HepG2 (cell line): ENCODE data around the gene SULT1C4. TPM values are rescaled to one million over a fixed set of nuclear protein-coding genes. Genes with fewer than 3 reads are reported as not detected.

Experiments used
- FIP1L1 ChIP-seq: fragments of 200-400 bp; formaldehyde crosslinking; IDR thresholded peaks from 2 replicates; pipeline ENCODE4 v1.6.1; 2018; ENCODE audit warnings: low read depth, mild to moderate bottlenecking, low read length, moderate library complexity, borderline replicate concordance; ENCODE audit not compliant: insufficient read depth
- NCOR1 ChIP-seq: fragments of 200-600 bp; sonication (generic); IDR thresholded peaks from 2 replicates; pipeline ENCODE4 v1.7.0; 2017; ENCODE audit warnings: antibody characterized with exemption, low read length, borderline replicate concordance
- PRDM10 ChIP-seq: sonication (generic); formaldehyde crosslinking; IDR thresholded peaks from 2 replicates; pipeline ENCODE4 v1.4.0; 2020; ENCODE audit warnings: low read depth, missing genetic modification reagents
- SAP130 ChIP-seq: IDR thresholded peaks from 2 replicates; pipeline ENCODE4 v1.6.1; 2016; ENCODE audit warnings: low read depth
- THAP11 ChIP-seq: IDR thresholded peaks from 2 replicates; pipeline ENCODE4 v1.6.1; 2016; ENCODE audit warnings: missing biosample characterization, missing genetic modification reagents
- ZC3H13 ChIP-seq: sonication (generic); formaldehyde crosslinking; IDR thresholded peaks from 2 replicates; pipeline ENCODE4 v1.8.1; 2023; ENCODE audit warnings: mild to moderate bottlenecking, missing genetic modification reagents, moderate library complexity
- ZNF20 ChIP-seq: sonication (generic); formaldehyde crosslinking; IDR thresholded peaks from 2 replicates; pipeline ENCODE4 v1.4.0; 2020; ENCODE audit warnings: mild to moderate bottlenecking, moderate library complexity, missing genetic modification reagents
- ZNF513 ChIP-seq: sonication (generic); formaldehyde crosslinking; conservative IDR thresholded peaks from 2 replicates; pipeline ENCODE4 v1.5.0; 2020; ENCODE audit warnings: missing genetic modification reagents
- ZNF549 ChIP-seq: sonication (generic); formaldehyde crosslinking; IDR thresholded peaks from 2 replicates; pipeline ENCODE4 v1.5.0; 2020; ENCODE audit warnings: missing genetic modification reagents
- ZNF552 ChIP-seq: sonication (generic); formaldehyde crosslinking; IDR thresholded peaks from 2 replicates; pipeline ENCODE4 v1.9.0; 2022; ENCODE audit warnings: missing genetic modification reagents, mild to moderate bottlenecking, borderline replicate concordance
- ZSCAN21 ChIP-seq: sonication (generic); formaldehyde crosslinking; IDR thresholded peaks from 2 replicates; pipeline ENCODE4 v1.8.0; 2022; ENCODE audit warnings: mild to moderate bottlenecking, missing genetic modification reagents, moderate library complexity, borderline replicate concordance
- polyA plus RNA-seq, 8 experiments: library from polyadenylated mRNA; depleted of rRNA in 3 of 8; stranded (reverse) in 7 of 8; unstranded in 1 of 8; fragments of >200 nt; fragmentation: Illumina TruSeq in 4 of 8; extraction: Trizol in 4 of 8; gene quantifications; 2 replicates each; pipeline versions ENCODE4 v1.2.1 to v1.2.3, GENCODE V29; 2011 to 2016; ENCODE audit warnings: low read depth in 4 of 8, missing spikeins in 1 of 8, mixed read lengths in 1 of 8; ENCODE audit not compliant: insufficient read depth in 1 of 8
- total RNA-seq, 5 experiments: library from RNA; depleted of rRNA; stranded (reverse); fragments of >200 nt; fragmentation: Illumina TruSeq; extraction: Trizol; gene quantifications; 2 replicates each; pipeline ENCODE4 v1.2.3, GENCODE V29; 2016; ENCODE audit warnings: low read depth in 1 of 5
- TF ChIP-seq, protein P1 (sequence below): sonication (generic); formaldehyde crosslinking; IDR thresholded peaks from 2 replicates; pipeline ENCODE4 v1.4.0; 2020; ENCODE audit warnings: missing genetic modification reagents, borderline replicate concordance
- TF ChIP-seq, protein P2 (sequence below): sonication (generic); formaldehyde crosslinking; IDR thresholded peaks from 2 replicates; pipeline ENCODE4 v1.8.1; 2023; ENCODE audit warnings: missing genetic modification reagents, inconsistent platforms, borderline replicate concordance
- TF ChIP-seq, protein P3 (sequence below): sonication (generic); formaldehyde crosslinking; IDR thresholded peaks from 2 replicates; pipeline ENCODE4 v1.8.1; 2022; ENCODE audit warnings: low read depth, mild to moderate bottlenecking, missing genetic modification reagents

SULT1C4 gene
- total and polyA plus RNA-seq, 2 of the 13 experiments (the other 11 are each of a cell fraction or from before 2014, with no cell fraction given) = 1.3 to 8.6 TPM

GRCh38 chr2:108412995-108413710 is 35.4 kb downstream of the SULT1C4 start (continued):
- TF ChIP-seq SAP130 (no peak; the same call in 1 of the 2 replicates), THAP11 (CRISPR knock-in tag) (no peak), ZC3H13 (CRISPR knock-in tag) (no peak), ZNF20 (CRISPR knock-in tag) (no peak), ZNF552 (CRISPR knock-in tag) (no peak), NCOR1 (no peak), PRDM10 (CRISPR knock-in tag) (no peak), ZNF513 (CRISPR knock-in tag) (no peak), ZSCAN21 (CRISPR knock-in tag) (no peak), ZNF549 (CRISPR knock-in tag) (no peak), FIP1L1 (no peak)
- TF ChIP-seq, protein P1, sequence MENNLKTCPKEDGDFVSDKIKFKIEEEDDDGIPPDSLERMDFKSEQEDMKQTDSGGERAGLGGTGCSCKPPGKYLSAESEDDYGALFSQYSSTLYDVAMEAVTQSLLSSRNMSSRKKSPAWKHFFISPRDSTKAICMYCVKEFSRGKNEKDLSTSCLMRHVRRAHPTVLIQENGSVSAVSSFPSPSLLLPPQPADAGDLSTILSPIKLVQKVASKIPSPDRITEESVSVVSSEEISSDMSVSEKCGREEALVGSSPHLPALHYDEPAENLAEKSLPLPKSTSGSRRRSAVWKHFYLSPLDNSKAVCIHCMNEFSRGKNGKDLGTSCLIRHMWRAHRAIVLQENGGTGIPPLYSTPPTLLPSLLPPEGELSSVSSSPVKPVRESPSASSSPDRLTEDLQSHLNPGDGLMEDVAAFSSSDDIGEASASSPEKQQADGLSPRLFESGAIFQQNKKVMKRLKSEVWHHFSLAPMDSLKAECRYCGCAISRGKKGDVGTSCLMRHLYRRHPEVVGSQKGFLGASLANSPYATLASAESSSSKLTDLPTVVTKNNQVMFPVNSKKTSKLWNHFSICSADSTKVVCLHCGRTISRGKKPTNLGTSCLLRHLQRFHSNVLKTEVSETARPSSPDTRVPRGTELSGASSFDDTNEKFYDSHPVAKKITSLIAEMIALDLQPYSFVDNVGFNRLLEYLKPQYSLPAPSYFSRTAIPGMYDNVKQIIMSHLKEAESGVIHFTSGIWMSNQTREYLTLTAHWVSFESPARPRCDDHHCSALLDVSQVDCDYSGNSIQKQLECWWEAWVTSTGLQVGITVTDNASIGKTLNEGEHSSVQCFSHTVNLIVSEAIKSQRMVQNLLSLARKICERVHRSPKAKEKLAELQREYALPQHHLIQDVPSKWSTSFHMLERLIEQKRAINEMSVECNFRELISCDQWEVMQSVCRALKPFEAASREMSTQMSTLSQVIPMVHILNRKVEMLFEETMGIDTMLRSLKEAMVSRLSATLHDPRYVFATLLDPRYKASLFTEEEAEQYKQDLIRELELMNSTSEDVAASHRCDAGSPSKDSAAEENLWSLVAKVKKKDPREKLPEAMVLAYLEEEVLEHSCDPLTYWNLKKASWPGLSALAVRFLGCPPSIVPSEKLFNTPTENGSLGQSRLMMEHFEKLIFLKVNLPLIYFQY (CRISPR knock-in tag) = no peak
- TF ChIP-seq, protein P2, sequence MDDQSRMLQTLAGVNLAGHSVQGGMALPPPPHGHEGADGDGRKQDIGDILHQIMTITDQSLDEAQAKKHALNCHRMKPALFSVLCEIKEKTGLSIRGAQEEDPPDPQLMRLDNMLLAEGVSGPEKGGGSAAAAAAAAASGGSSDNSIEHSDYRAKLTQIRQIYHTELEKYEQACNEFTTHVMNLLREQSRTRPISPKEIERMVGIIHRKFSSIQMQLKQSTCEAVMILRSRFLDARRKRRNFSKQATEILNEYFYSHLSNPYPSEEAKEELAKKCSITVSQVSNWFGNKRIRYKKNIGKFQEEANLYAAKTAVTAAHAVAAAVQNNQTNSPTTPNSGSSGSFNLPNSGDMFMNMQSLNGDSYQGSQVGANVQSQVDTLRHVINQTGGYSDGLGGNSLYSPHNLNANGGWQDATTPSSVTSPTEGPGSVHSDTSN (CRISPR knock-in tag) = no peak
- TF ChIP-seq, protein P3, sequence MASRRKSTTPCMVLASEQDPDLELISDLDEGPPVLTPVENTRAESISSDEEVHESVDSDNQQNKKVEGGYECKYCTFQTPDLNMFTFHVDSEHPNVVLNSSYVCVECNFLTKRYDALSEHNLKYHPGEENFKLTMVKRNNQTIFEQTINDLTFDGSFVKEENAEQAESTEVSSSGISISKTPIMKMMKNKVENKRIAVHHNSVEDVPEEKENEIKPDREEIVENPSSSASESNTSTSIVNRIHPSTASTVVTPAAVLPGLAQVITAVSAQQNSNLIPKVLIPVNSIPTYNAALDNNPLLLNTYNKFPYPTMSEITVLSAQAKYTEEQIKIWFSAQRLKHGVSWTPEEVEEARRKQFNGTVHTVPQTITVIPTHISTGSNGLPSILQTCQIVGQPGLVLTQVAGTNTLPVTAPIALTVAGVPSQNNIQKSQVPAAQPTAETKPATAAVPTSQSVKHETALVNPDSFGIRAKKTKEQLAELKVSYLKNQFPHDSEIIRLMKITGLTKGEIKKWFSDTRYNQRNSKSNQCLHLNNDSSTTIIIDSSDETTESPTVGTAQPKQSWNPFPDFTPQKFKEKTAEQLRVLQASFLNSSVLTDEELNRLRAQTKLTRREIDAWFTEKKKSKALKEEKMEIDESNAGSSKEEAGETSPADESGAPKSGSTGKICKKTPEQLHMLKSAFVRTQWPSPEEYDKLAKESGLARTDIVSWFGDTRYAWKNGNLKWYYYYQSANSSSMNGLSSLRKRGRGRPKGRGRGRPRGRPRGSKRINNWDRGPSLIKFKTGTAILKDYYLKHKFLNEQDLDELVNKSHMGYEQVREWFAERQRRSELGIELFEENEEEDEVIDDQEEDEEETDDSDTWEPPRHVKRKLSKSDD (CRISPR knock-in tag) = no peak
